Epithelial cell of esophagus (primary cell): ENCODE results near the gene DBH.

Source experiments
- DNase-seq: peaks from one replicate; pipeline ENCODE4 v3.0.0; 2010; ENCODE audit warnings: low read depth
- H3K4me3 ChIP-seq: 2 replicates; pipeline ENCODE4 v1.5.1; 2011; ENCODE audit warnings: mild to moderate bottlenecking, low read length, control low read depth
- TF ChIP-seq, protein P1 (sequence below): IDR thresholded peaks from 2 replicates; pipeline ENCODE4 v1.5.1; 2011; ENCODE audit warnings: low read depth, mild to moderate bottlenecking, low read length, control low read depth, inconsistent platforms; ENCODE audit not compliant: insufficient read depth; ENCODE audit errors: missing control alignments

DBH gene

DNA sequence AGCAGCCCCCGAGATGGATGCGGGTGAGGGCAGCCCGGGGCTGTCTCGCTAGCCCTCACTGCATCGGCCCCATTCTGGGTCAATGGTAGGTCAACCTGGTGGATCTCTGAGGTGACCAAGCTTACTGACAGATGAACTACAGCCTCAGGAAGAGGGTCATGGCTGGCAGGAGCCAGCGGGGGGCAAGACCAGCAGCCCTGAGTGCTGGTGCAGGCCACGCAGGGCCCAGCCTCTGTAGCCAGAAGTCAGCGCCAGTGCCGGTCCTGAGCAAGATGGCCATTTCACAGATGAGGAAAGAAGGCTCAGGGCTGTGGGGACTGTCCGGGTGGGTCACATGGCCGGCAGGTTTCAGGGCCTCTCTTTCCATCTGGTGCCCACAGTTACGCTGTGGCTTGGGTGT lies 5.1 kb upstream of the DBH start:
- TF ChIP-seq, protein P1, sequence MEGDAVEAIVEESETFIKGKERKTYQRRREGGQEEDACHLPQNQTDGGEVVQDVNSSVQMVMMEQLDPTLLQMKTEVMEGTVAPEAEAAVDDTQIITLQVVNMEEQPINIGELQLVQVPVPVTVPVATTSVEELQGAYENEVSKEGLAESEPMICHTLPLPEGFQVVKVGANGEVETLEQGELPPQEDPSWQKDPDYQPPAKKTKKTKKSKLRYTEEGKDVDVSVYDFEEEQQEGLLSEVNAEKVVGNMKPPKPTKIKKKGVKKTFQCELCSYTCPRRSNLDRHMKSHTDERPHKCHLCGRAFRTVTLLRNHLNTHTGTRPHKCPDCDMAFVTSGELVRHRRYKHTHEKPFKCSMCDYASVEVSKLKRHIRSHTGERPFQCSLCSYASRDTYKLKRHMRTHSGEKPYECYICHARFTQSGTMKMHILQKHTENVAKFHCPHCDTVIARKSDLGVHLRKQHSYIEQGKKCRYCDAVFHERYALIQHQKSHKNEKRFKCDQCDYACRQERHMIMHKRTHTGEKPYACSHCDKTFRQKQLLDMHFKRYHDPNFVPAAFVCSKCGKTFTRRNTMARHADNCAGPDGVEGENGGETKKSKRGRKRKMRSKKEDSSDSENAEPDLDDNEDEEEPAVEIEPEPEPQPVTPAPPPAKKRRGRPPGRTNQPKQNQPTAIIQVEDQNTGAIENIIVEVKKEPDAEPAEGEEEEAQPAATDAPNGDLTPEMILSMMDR: no peak
- H3K4me3 ChIP-seq: no peak overlapping the region
- no peak for DNase-seq

DNA sequence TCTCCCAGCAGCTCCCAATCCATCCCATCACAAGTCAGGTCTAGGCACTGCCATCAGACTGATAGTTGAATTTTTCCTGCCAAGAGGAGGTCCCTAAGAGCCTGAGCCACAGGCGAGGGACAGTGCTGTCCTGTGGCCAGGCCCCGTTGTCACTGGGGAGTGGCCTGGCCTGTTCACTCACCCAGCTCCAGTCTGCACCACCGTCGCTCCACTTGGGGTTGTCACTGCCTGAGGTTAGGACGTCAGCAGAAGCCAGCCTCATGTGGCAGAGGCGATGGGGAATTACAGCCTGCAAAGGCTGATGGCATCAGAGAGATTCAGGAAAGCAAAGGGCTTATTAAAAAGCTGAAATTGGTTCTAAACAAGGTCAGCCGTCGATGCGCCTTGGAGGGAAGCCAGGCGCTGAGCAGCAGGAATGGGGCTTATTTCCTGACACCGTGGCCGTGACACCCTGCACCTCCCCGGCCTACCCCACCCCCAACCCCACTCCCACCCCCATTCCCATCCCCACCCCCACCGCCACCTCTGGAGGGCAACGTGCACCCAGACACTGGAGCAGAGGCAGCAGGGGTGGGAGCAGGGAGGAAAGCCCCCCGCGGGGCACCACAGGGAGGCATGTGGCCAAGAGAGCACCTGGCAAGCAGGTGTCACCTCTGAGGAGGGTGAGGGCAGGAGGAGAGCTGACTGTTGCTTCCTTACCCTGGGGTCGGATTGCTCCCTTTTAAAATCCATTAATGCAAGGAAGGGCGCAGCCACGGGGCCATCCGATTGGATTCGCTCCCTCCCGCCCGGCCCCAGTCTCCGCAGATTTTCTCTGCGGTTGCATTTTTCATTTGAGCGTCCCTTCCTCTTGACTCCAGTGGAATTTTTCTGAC lies 3.1 kb upstream of the DBH start:
- TF ChIP-seq, protein P1: no peak
- no peak overlapping the region for H3K4me3 ChIP-seq
- DNase-seq: no peak

DNA sequence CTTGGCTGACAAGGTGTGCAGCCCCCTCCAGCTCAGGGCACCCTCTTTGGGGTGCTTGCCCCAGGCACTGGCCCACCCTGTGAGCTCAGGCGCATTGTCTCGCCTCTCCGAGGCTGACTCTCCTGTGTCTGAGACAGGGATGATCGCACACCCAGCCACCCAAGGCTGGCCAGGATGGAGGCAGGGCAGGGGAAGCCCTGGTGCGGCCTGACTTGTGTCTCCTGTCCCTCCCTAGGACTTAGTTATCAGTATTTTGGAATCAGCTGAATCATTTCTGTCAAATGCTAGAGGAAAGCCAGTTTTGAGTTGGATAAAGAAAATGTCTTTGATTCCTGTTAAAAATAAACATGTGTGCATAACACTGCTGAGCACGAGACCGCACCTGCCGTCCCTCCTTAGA lies 2.5 kb upstream of the DBH start:
- no peak for DNase-seq
- no peak overlapping the region for H3K4me3 ChIP-seq
- TF ChIP-seq, protein P1: no peak

DNA sequence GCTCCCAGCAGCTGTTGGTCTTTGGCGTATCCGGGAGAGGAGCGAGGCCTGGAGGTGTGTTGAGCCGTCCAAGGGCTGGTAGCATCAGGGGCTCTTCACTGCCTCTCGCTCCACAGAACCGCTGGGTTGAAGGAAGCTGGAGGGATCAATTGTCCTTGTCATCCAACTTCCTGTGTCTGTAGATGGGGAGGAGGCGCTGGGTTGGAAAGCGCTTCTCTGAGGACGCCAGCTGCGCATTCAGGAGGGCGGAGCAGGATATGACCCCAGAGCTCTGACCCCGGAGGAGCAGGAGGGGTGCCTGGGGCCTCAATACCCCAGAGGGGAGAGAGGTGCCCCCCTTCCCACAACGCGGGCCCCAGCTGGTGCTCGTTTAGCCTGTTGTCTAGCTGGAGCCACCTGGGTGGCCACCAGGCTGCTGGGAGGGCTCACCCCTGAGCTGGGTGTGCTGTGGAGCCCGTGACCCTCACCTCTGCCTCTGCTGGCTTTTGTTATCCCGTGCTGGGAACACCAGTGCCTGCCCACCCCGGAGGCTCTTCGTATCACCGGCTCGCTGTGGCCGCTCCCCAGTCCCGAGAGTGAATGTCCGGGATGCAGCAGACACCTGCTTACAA lies 2.0 kb upstream of the DBH start:
- DNase-seq: no peak

DNA sequence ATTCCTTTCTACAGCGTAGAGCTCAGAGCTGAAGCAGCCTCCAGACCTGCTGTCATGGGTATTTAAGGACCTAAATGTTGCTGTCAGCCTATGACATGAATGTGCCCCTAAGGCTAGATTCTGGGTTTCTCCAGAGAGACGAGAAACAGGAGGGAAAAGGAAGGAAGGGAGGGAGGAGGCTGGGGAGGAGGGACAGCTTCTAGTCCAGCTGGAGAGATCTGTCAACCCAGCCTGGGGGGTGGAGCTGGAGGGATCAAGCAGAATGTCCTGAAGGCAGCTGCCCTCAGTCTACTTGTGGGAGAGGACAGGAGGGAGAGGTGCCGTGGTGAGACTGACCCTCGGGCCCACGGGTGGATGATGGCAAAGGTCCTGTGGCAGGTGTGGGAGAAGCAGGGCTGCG lies 1.1 kb upstream of the DBH start:
- TF ChIP-seq, protein P1: no peak
- no peak overlapping the region for H3K4me3 ChIP-seq
- no peak for DNase-seq

More for the DNA sequence above, 2.0 kb upstream of the DBH start:
- TF ChIP-seq, protein P1: no peak
- H3K4me3 ChIP-seq: no peak overlapping the region

DNA sequence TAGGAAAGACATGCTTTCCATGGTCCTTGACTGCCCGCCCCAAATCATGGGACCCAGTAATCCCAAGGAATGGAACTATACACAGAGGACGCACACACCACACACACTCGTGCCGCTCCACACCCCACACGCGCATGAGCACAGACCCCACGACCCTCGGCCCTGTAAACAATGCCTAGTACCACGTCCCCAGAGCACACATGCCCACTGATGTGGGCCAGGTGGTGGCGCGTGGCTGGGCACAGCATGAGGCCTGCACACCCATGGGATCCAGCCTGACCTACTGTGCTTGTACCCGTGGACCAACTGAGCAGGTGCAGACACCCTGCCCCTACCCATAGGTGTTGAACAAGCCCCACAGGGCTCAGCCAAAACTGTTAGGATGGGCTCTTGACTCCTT lies 739 bp downstream of the DBH start:
- TF ChIP-seq, protein P1: no peak
- H3K4me3 ChIP-seq: no peak overlapping the region
- DNase-seq: no peak
